CD4-positive, alpha-beta T cell treated with Interleukin-17A for 4 hours (primary cell): ENCODE data around the gene PLAC9.
A peak's percentile ranks its signal among the peaks of the same experiment; 100 is the strongest.

Experiments
- DNase-seq: peaks from one replicate; pipeline ENCODE4 v3.0.0-alpha.2; 2020; ENCODE audit warnings: mixed read lengths

PLAC9 gene

GRCh38 chr10:80186364-80187012 is 54.0 kb downstream of the PLAC9 start:
- peak; percentile 33 for DNase-seq

- no peak for DNase-seq
These were observed 54.5 kb downstream of the PLAC9 start for GRCh38 chr10:80187060-80187459.

DNA sequence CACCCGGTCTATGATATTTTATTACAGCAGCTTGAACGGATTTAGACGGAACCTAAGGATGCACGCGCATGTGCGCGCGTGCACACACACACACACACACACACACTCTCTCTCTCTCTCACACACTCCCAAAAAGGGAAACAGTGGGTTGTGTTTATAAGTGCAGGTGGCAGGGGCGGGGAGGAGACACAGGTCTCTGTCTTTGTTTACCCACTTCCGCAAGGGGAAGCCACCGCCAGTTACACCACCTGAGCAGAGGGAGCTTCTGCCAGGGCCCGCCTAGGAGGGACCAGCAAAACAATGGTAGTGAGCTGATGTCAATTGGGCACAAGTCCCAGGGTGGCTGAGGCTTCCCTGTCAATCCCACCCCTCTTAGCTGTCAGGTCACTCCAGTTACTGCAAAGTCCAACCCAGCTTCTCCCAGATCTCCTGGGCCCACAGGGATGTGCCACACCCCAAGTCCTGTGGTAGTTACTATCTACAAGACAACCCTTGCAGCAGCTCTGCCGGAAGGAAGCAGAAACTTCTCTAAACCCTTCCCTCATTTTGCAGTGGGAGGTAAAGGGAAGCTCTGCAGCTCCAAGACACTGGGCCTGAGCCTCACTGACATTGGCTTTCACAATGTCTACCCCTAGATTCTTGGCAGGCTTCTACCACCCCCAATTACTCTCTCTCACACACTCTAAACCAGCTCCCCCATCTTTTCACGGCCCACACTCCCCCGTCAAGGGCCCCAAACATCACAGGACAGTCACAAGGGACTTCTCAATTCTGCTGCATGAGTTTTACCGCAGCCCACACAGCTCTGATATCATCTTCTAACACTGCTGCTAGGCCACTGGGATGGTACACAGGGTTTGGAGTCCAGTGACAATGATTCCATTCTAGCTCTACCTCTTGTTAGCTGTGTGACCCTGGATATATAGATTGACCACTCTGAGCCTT is 55.2 kb downstream of the PLAC9 start:
- peak; percentile 87 for DNase-seq

GRCh38 chr10:80188713-80189112 is 56.2 kb downstream of the PLAC9 start:
- no peak for DNase-seq

- DNase-seq = peak; percentile 27
These were observed 59.2 kb downstream of the PLAC9 start for GRCh38 chr10:80191589-80192270.

DNA sequence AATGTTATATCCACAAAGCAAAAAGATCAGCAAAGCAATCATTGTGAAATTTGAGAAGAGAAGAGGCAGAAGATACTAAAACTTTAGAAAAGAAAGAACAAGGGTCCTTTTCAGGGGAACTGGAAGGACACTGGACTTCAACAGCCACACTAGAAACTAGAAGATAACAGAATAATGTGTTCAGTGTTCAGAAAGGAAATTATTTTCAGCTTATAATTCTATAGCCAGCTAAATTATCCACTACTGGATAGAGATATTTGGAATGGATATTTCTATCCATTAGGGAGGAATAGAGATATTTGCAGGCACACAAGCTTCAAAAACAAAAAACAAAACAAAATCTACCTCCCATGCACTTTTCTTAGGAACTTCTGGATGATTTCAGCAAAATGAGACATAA is 60.0 kb downstream of the PLAC9 start:
- no peak for DNase-seq

DNA sequence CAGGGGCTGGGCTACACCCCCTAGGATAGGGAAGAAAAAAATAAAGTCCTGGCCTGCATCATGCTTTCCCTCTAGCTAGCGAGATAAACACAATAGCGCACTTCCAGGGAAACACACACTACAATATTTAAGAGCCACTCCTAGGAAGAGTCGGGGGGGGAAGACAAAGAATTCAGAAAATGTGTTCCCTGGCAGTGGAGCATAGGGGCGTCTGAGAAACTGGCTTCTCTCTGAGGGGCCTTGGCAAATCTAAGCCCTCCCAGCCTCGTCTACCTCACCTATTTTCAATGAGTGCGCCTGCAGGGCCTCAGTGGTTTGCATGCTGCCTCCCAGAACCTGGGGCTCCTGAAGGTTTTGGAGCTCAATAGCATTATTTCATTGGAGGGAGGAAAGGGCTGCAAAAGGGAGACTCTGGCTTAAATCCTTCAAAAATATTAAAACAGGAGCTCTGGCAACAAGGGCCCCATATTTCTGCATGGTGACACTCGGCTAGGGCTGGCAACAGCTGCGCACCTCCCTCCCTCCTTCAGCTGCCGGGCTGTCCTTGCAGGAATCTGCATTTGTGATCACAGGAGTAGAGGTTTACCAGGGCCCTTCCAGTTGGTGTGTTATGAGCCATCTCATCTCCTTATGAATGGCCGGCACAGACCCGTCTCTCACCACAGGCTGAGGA is 62.0 kb downstream of the PLAC9 start:
- DNase-seq = no peak
